ENCODE measurements around the gene COMMD1.
"Not testable (repeated sequence)": the region's sequence is repeated elsewhere in the genome, so short reads cannot be mapped to it uniquely, and the experiment has no call there.

- not testable (repeated sequence) for TF ChIP-seq CTCF (conservative IDR thresholded peaks at IDR 0.05 in 1 of 2, IDR thresholded peaks at IDR 0.05 in 1 of 2; ENCODE audit: low read depth in 1 of 2, low read length in 2 of 2); EZH2 (IDR thresholded peaks at IDR 0.05; ENCODE audit: low read length, missing control alignments)
Measured at GRCh38 chr2:61866482-61867089, 38.9 kb upstream of the COMMD1 start.
